Measurements from ENCODE around the gene MPRIP.
A peak's percentile ranks its signal among the peaks of the same experiment; 100 is the strongest.

GRCh38 chr17:17141860-17142552 is 99.7 kb downstream of the MPRIP start:
- TF ChIP-seq CTCF (IDR thresholded peaks at IDR 0.05) = peak; percentile 77 to 91 (median 88)
- no peak for TF ChIP-seq POLR2A (IDR thresholded peaks at IDR 0.05)
